Measurements from ENCODE around the gene EPAS1.

GRCh38 chr2:46402874-46403273 is 105.7 kb downstream of the EPAS1 start:
- no peak for TF ChIP-seq POLR2A (IDR thresholded peaks at IDR 0.05)
- TF ChIP-seq CTCF (IDR thresholded peaks at IDR 0.05) = no peak

Measured in uterus (tissue), 2 donors.